ENCODE data around the gene PEAK1.
"Not testable (repeated sequence)": the region's sequence is repeated elsewhere in the genome, so short reads cannot be mapped to it uniquely, and the experiment has no call there.

The PEAK1 gene

GRCh38 chr15:77167406-77167805 is 252.5 kb downstream of the PEAK1 start:
- DNase-seq: no peak

GRCh38 chr15:77163781-77164384 is 256.0 kb downstream of the PEAK1 start:
- no peak for DNase-seq

- no peak for DNase-seq
These were observed 256.9 kb downstream of the PEAK1 start for GRCh38 chr15:77162872-77163633.

- DNase-seq: no peak
These were observed 259.1 kb downstream of the PEAK1 start for GRCh38 chr15:77160562-77161478.

- DNase-seq: not testable (repeated sequence)
These were observed 263.9 kb downstream of the PEAK1 start for GRCh38 chr15:77156000-77156399.

- DNase-seq: no peak
These were observed 271.7 kb downstream of the PEAK1 start for GRCh38 chr15:77148191-77148590.

- no peak for DNase-seq
These were observed 274.5 kb downstream of the PEAK1 start for GRCh38 chr15:77145370-77145769.

GRCh38 chr15:77144492-77145070 is 275.3 kb downstream of the PEAK1 start:
- no peak for DNase-seq

GRCh38 chr15:77144026-77144425 is 275.9 kb downstream of the PEAK1 start:
- DNase-seq: no peak

- no peak for DNase-seq
These were observed 276.3 kb downstream of the PEAK1 start for GRCh38 chr15:77143616-77144015.

GRCh38 chr15:77143191-77143590 is 276.7 kb downstream of the PEAK1 start:
- DNase-seq: no peak

- no peak for DNase-seq
These were observed 279.7 kb downstream of the PEAK1 start for GRCh38 chr15:77140220-77140619.

- DNase-seq: no peak
These were observed 280.6 kb downstream of the PEAK1 start for GRCh38 chr15:77139312-77139711.

- DNase-seq: no peak
These were observed 281.8 kb downstream of the PEAK1 start for GRCh38 chr15:77138167-77138522.

GRCh38 chr15:77135181-77135580 is 284.7 kb downstream of the PEAK1 start:
- no peak for DNase-seq

- no peak for DNase-seq
These were observed 289.5 kb downstream of the PEAK1 start for GRCh38 chr15:77130315-77130930.

- no peak for DNase-seq
These were observed 292.3 kb downstream of the PEAK1 start for GRCh38 chr15:77127626-77128025.

GRCh38 chr15:77126529-77127326 is 293.2 kb downstream of the PEAK1 start:
- no peak for DNase-seq

GRCh38 chr15:77123854-77124253 is 296.1 kb downstream of the PEAK1 start:
- no peak for DNase-seq

- no peak for DNase-seq
These were observed 297.3 kb downstream of the PEAK1 start for GRCh38 chr15:77122576-77122975.

- DNase-seq: no peak
These were observed 298.3 kb downstream of the PEAK1 start for GRCh38 chr15:77121599-77121998.

- DNase-seq: no peak
These were observed 299.3 kb downstream of the PEAK1 start for GRCh38 chr15:77120576-77120975.
